HepG2 (cell line): Measurements from ENCODE around the gene PCDHGA1. TPM values are rescaled to one million over a fixed set of nuclear protein-coding genes. Genes with fewer than 3 reads are reported as not detected.

Experiments
- FOXC1 ChIP-seq: sonication (generic); formaldehyde crosslinking; IDR thresholded peaks from 2 replicates; pipeline ENCODE4 v1.8.0; 2022; ENCODE audit warnings: mild to moderate bottlenecking, missing genetic modification reagents, borderline replicate concordance
- GATAD1 ChIP-seq: IDR thresholded peaks from 2 replicates; pipeline ENCODE4 v1.6.1; 2016; ENCODE audit warnings: missing genetic modification reagents, missing compliant biosample characterization
- POLR2A ChIP-seq, 2 experiments: IDR thresholded peaks; 2 replicates each; pipeline ENCODE4 v1.6.1; 2011; ENCODE audit warnings: low read depth in 2 of 2, low read length in 2 of 2, mild to moderate bottlenecking in 1 of 2, moderate library complexity in 1 of 2; ENCODE audit not compliant: insufficient read depth in 1 of 2
- ZNF3 ChIP-seq: IDR thresholded peaks from 2 replicates; pipeline ENCODE4 v1.7.0; 2017; ENCODE audit warnings: inconsistent platforms
- ZNF30 ChIP-seq: sonication (generic); formaldehyde crosslinking; IDR thresholded peaks from 2 replicates; pipeline ENCODE4 v1.5.0; 2020; ENCODE audit warnings: mild to moderate bottlenecking, missing genetic modification reagents
- ZNF432 ChIP-seq: sonication (generic); formaldehyde crosslinking; IDR thresholded peaks from 2 replicates; pipeline ENCODE4 v1.5.0; 2020; ENCODE audit warnings: missing genetic modification reagents, mild to moderate bottlenecking, borderline replicate concordance
- ZNF660 ChIP-seq: sonication (generic); formaldehyde crosslinking; IDR thresholded peaks from 2 replicates; pipeline ENCODE4 v1.5.1; 2020; ENCODE audit warnings: mild to moderate bottlenecking, low read depth, missing genetic modification reagents, borderline replicate concordance
- ZNF816 ChIP-seq: sonication (generic); formaldehyde crosslinking; IDR thresholded peaks from 2 replicates; pipeline ENCODE4 v1.8.0; 2022; ENCODE audit warnings: missing genetic modification reagents, mild to moderate bottlenecking, borderline replicate concordance
- polyA plus RNA-seq, 8 experiments: library from polyadenylated mRNA; depleted of rRNA in 3 of 8; stranded (reverse) in 7 of 8; unstranded in 1 of 8; fragments of >200 nt; fragmentation: Illumina TruSeq in 4 of 8; extraction: Trizol in 4 of 8; gene quantifications; 2 replicates each; pipeline versions ENCODE4 v1.2.1 to v1.2.3, GENCODE V29; 2011 to 2016; ENCODE audit warnings: low read depth in 4 of 8, missing spikeins in 1 of 8, mixed read lengths in 1 of 8; ENCODE audit not compliant: insufficient read depth in 1 of 8
- total RNA-seq, 5 experiments: library from RNA; depleted of rRNA; stranded (reverse); fragments of >200 nt; fragmentation: Illumina TruSeq; extraction: Trizol; gene quantifications; 2 replicates each; pipeline ENCODE4 v1.2.3, GENCODE V29; 2016; ENCODE audit warnings: low read depth in 1 of 5
- TF ChIP-seq, protein P1 (sequence below), 2 experiments: fragments of 450-650 bp in 1 of 2; sonication (generic) in 1 of 2; formaldehyde crosslinking; IDR thresholded peaks; 2 replicates each; pipeline versions ENCODE4 v1.5.0 to v1.8.0; 2020 to 2022; ENCODE audit warnings: mild to moderate bottlenecking in 1 of 2, missing genetic modification reagents in 1 of 2
- TF ChIP-seq, protein P2 (sequence below): sonication (generic); formaldehyde crosslinking; IDR thresholded peaks from 2 replicates; pipeline ENCODE4 v1.4.0; 2020; ENCODE audit warnings: low read depth, mild to moderate bottlenecking, missing genetic modification reagents
- TF ChIP-seq, protein P3 (sequence below): sonication (generic); formaldehyde crosslinking; IDR thresholded peaks from 2 replicates; pipeline ENCODE4 v1.8.0; 2022; ENCODE audit warnings: missing genetic modification reagents, mild to moderate bottlenecking, borderline replicate concordance

PCDHGA1 gene
- total and polyA plus RNA-seq, 2 of the 13 experiments (the other 11 are each of a cell fraction or from before 2014, with no cell fraction given) = 0.31 to 0.40 TPM

DNA sequence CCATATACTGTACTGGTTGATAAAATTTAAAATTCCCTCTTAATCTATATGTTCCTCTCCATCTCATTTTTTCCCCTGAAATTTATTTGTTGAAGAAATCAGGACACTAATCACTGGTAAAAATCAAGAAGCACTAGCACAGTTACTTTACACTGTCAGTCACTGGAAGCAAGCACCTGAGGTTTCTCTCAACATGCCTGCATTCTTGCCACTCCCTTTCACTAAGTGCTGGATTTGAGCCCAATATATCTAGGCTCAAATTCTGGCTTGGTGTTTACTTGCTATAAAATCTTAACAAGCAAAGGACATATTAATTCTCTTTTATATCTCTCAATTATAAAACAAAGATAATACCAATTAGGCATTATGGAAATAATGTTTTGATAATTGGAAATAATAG lies 229.8 kb downstream of the PCDHGA1 start (continued):
- no peak for TF ChIP-seq ZNF3 (CRISPR knock-in tag)
- TF ChIP-seq ZNF30 = no peak
- TF ChIP-seq, protein P1, sequence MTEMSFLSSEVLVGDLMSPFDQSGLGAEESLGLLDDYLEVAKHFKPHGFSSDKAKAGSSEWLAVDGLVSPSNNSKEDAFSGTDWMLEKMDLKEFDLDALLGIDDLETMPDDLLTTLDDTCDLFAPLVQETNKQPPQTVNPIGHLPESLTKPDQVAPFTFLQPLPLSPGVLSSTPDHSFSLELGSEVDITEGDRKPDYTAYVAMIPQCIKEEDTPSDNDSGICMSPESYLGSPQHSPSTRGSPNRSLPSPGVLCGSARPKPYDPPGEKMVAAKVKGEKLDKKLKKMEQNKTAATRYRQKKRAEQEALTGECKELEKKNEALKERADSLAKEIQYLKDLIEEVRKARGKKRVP (CRISPR knock-in tag; IDR thresholded peaks at IDR 0.05) = no peak
- no peak for TF ChIP-seq FOXC1 (CRISPR knock-in tag)
- TF ChIP-seq ZNF816 = no peak
- TF ChIP-seq POLR2A (IDR thresholded peaks at IDR 0.05; ENCODE audit: insufficient read depth in 1 of 2, low read depth in 2 of 2, low read length in 2 of 2) = no peak
- no peak for TF ChIP-seq ZNF660
- TF ChIP-seq, protein P2, sequence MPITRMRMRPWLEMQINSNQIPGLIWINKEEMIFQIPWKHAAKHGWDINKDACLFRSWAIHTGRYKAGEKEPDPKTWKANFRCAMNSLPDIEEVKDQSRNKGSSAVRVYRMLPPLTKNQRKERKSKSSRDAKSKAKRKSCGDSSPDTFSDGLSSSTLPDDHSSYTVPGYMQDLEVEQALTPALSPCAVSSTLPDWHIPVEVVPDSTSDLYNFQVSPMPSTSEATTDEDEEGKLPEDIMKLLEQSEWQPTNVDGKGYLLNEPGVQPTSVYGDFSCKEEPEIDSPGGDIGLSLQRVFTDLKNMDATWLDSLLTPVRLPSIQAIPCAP = no peak
- TF ChIP-seq, protein P3, sequence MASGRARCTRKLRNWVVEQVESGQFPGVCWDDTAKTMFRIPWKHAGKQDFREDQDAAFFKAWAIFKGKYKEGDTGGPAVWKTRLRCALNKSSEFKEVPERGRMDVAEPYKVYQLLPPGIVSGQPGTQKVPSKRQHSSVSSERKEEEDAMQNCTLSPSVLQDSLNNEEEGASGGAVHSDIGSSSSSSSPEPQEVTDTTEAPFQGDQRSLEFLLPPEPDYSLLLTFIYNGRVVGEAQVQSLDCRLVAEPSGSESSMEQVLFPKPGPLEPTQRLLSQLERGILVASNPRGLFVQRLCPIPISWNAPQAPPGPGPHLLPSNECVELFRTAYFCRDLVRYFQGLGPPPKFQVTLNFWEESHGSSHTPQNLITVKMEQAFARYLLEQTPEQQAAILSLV = no peak
- no peak for TF ChIP-seq GATAD1 (CRISPR knock-in tag)
- TF ChIP-seq ZNF432 (CRISPR knock-in tag) = no peak
